SK-N-SH (cell line): Measurements from ENCODE around the gene SLC35F4. TPM values are rescaled to one million over a fixed set of nuclear protein-coding genes. Genes with fewer than 3 reads are reported as not detected.

Experiments
- CTCF ChIA-PET: fragments of 300-600, 350-600 bp; formaldehyde crosslinking; extraction: SDS; loops from one replicate; lab custom pipeline; 2021; lab: Yijun Ruan, JAX
- POLR2A ChIA-PET: fragments of 350-600 bp; sonication (Branson Sonifier 250); formaldehyde crosslinking; extraction: SDS; loops from one replicate; lab custom pipeline; 2020; ENCODE audit warnings: antibody characterized with exemption, inconsistent platforms; lab: Yijun Ruan, JAX
- DNase-seq: peaks from one replicate; pipeline ENCODE4 v3.0.0; 2012
- H2AFZ ChIP-seq: fragments of 200-600 bp; sonication (generic); 2 replicates; pipeline ENCODE4 v1.8.1; 2016; ENCODE audit warnings: antibody characterized with exemption, mild to moderate bottlenecking, low read depth
- H3F3A ChIP-seq: fragments of 200-600 bp; sonication (generic); replicated peaks from 2 replicates; pipeline ENCODE3; 2016; ENCODE audit warnings: antibody characterized with exemption, mild to moderate bottlenecking; ENCODE audit not compliant: insufficient read depth
- H3K27ac ChIP-seq, 2 experiments: fragments of 200-500 bp in 1 of 2; fragments of 200-600 bp in 1 of 2; sonication (Bioruptor generic) in 1 of 2; sonication (generic), shearing (Covaris generic) in 1 of 2; 2 replicates each; pipeline versions ENCODE4 v1.5.1 to v1.6.1; 2014 to 2016; ENCODE audit warnings: low read depth in 2 of 2, inconsistent platforms in 1 of 2, low read length in 1 of 2, mild to moderate bottlenecking in 1 of 2, mixed read lengths in 1 of 2
- H3K27me3 ChIP-seq: fragments of 200-600 bp; sonication (generic), shearing (Covaris generic); 2 replicates; pipeline ENCODE4 v1.6.1; 2016; ENCODE audit warnings: mixed run types; ENCODE audit not compliant: insufficient read depth
- H3K36me3 ChIP-seq, 2 experiments: fragments of 200-500 bp in 1 of 2; fragments of 200-600 bp in 1 of 2; sonication (Bioruptor generic) in 1 of 2; sonication (generic) in 1 of 2; replicated peaks in 1 of 2; 2 replicates each; pipeline versions ENCODE3 to v1.5.1; 2014 to 2016; ENCODE audit warnings: low read length in 1 of 2, mild to moderate bottlenecking in 1 of 2; ENCODE audit not compliant: insufficient read depth in 2 of 2, control insufficient read depth in 1 of 2
- H3K4me1 ChIP-seq, 2 experiments: fragments of 200-500 bp in 1 of 2; fragments of 200-600 bp in 1 of 2; sonication (Bioruptor generic) in 1 of 2; sonication (generic), shearing (Covaris generic) in 1 of 2; 2 replicates each; pipeline versions ENCODE4 v1.5.1 to v1.6.1; 2014 to 2016; ENCODE audit warnings: low read depth in 1 of 2, low read length in 1 of 2, mixed run types in 1 of 2; ENCODE audit not compliant: insufficient read depth in 2 of 2, control insufficient read depth in 1 of 2
- H3K4me2 ChIP-seq: fragments of 200-600 bp; sonication (generic), shearing (Covaris generic); 2 replicates; pipeline ENCODE4 v1.6.1; 2017; ENCODE audit warnings: mixed run types
- H3K4me3 ChIP-seq, 2 experiments: fragments of 200-500 bp in 1 of 2; fragments of 200-600 bp in 1 of 2; sonication (Bioruptor generic) in 1 of 2; sonication (generic), shearing (Covaris generic) in 1 of 2; 2 replicates each; pipeline versions ENCODE4 v1.5.1 to v1.8.1; 2014 to 2016; ENCODE audit warnings: low read depth in 2 of 2, inconsistent platforms in 1 of 2, low read length in 1 of 2, mild to moderate bottlenecking in 1 of 2, mixed read lengths in 1 of 2, moderate library complexity in 1 of 2
- H3K79me2 ChIP-seq: fragments of 200-600 bp; sonication (generic); 2 replicates; pipeline ENCODE4 v1.8.1; 2017; ENCODE audit warnings: mild to moderate bottlenecking; ENCODE audit not compliant: insufficient read depth
- H3K9ac ChIP-seq: fragments of 200-600 bp; sonication (generic); 2 replicates; pipeline ENCODE4 v1.6.1; 2017; ENCODE audit warnings: mixed run types
- H3K9me2 ChIP-seq: fragments of 200-600 bp; sonication (generic); 2 replicates; pipeline ENCODE4 v1.6.1; 2017; ENCODE audit warnings: mixed run types
- H3K9me3 ChIP-seq: fragments of 200-600 bp; sonication (generic); 2 replicates; pipeline ENCODE4 v1.6.1; 2017; ENCODE audit warnings: mixed run types, mild to moderate bottlenecking, moderate library complexity
- H4K20me1 ChIP-seq: fragments of 200-600 bp; sonication (generic); 2 replicates; pipeline ENCODE4 v1.6.1; 2017; ENCODE audit warnings: mild to moderate bottlenecking, mixed run types; ENCODE audit not compliant: insufficient read depth
- CHD2 ChIP-seq: fragments of 150-350 bp; IDR thresholded peaks from 2 replicates; pipeline ENCODE4 v1.6.1; 2018; ENCODE audit warnings: low read length; ENCODE audit not compliant: partially characterized antibody
- ELF1 ChIP-seq: IDR thresholded peaks from 2 replicates; pipeline ENCODE4 v1.4.0; 2012
- EP300 ChIP-seq, 2 experiments: IDR thresholded peaks; 2 replicates each; pipeline versions ENCODE4 v1.4.0 to v1.6.1; 2012; ENCODE audit warnings: borderline replicate concordance in 1 of 2, low read depth in 1 of 2, low read length in 1 of 2
- EZH2phosphoT487 ChIP-seq: fragments of 200-600 bp; sonication (generic); IDR thresholded peaks from 2 replicates; pipeline ENCODE4 v1.6.1; 2017; ENCODE audit warnings: low read depth, mixed run types, mild to moderate bottlenecking, antibody characterized with exemption, moderate library complexity, borderline replicate concordance
- FOSL2 ChIP-seq: IDR thresholded peaks from 2 replicates; pipeline ENCODE4 v1.4.0; 2012; ENCODE audit warnings: low read depth, mild to moderate bottlenecking, moderate library complexity, borderline replicate concordance
- FOXJ3 ChIP-seq: sonication (generic); formaldehyde crosslinking; IDR thresholded peaks from 2 replicates; pipeline ENCODE4 v1.5.1; 2020; ENCODE audit warnings: mild to moderate bottlenecking, missing genetic modification reagents
- GABPA ChIP-seq: IDR thresholded peaks from 2 replicates; pipeline ENCODE4 v1.4.0; 2012; ENCODE audit warnings: low read depth, mild to moderate bottlenecking
- GATA2 ChIP-seq: sonication (generic); formaldehyde crosslinking; IDR thresholded peaks from 2 replicates; pipeline ENCODE4 v1.5.0; 2020; ENCODE audit warnings: mild to moderate bottlenecking, missing genetic modification reagents
- MEF2A ChIP-seq: IDR thresholded peaks from 2 replicates; pipeline ENCODE4 v1.4.0; 2012; ENCODE audit warnings: low read depth, borderline replicate concordance
- MXI1 ChIP-seq: IDR thresholded peaks from 2 replicates; pipeline ENCODE4 v1.6.1; 2012; ENCODE audit warnings: mild to moderate bottlenecking, low read depth, low read length, improper control_type of control experiment
- RAD21 ChIP-seq: IDR thresholded peaks from 2 replicates; pipeline ENCODE4 v1.6.1; 2012; ENCODE audit warnings: mild to moderate bottlenecking, low read length
- RCOR1 ChIP-seq: fragments of 150-350 bp; IDR thresholded peaks from 2 replicates; pipeline ENCODE4 v1.6.1; 2017; ENCODE audit warnings: antibody characterized with exemption, low read length
- RXRA ChIP-seq: IDR thresholded peaks from 2 replicates; pipeline ENCODE4 v1.4.0; 2012; ENCODE audit warnings: low read depth, mild to moderate bottlenecking, borderline replicate concordance
- SIN3A ChIP-seq: IDR thresholded peaks from 2 replicates; pipeline ENCODE4 v1.6.1; 2012; ENCODE audit warnings: low read depth, mild to moderate bottlenecking, low read length, moderate library complexity, borderline replicate concordance
- TCF12 ChIP-seq: IDR thresholded peaks from 2 replicates; pipeline ENCODE4 v1.4.0; 2012
- WGBS: methylation state at CpG from one replicate; pipeline ENCODE4 v1.1.6; 2017; ENCODE audit warnings: low lambda C conversion rate; 5-methylcytosine and 5-hydroxymethylcytosine counted together
- polyA plus RNA-seq, 3 experiments: library from polyadenylated mRNA; depleted of rRNA; stranded (reverse); fragments of >200 nt; gene quantifications; 2 replicates each; pipeline ENCODE4 v1.2.3, GENCODE V29; 2012
- TF ChIP-seq, protein P1 (sequence below): IDR thresholded peaks from 2 replicates; pipeline ENCODE4 v1.6.1; 2012; ENCODE audit warnings: mild to moderate bottlenecking, low read depth, low read length, moderate library complexity
- TF ChIP-seq, protein P2 (sequence below): IDR thresholded peaks from 2 replicates; pipeline ENCODE4; 2012
- TF ChIP-seq, protein P3 (sequence below): IDR thresholded peaks from 2 replicates; pipeline ENCODE4 v1.4.0; 2012; ENCODE audit warnings: low read depth, borderline replicate concordance
- TF ChIP-seq, protein P4 (sequence below): fragments of 200-600 bp; sonication (generic); IDR thresholded peaks from 2 replicates; pipeline ENCODE4 v1.6.1; 2017; ENCODE audit warnings: antibody characterized with exemption, mild to moderate bottlenecking, moderate library complexity

Gene SLC35F4
- polyA plus RNA-seq, 1 of the 3 experiments (the other 2 are of a cell fraction): not detected

DNA sequence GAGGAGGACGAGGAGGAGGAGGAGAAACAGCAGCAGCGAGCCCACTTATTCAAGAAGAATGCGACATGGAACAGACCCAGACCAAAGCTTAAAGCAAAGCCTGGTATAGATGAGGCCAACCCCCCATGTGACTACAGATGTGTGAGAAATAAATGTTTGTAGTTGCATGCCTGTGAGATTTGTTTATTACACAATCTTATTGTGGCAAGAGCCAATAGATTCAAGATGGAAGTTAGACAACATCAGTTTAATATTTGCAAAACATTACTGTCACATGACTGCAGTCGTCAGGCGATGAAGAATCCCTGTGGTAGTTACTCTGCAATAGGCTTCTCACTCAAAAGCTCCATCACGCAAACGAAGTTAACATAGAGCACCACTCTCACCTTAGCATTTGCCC lies 17.2 kb upstream of the SLC35F4 start:
- Histone ChIP-seq H3K9me2 (no peaks in the 10 kb centered on the region), H3K4me3 (no peak overlapping the region), H3K27ac (no peak overlapping the region), H3K4me1 (no peaks in the 10 kb centered on the region; a peak in 1 of 4 replicates), H4K20me1 (no peaks in the 10 kb centered on the region), H3K9me3 (no peaks in the 10 kb centered on the region), H3F3A (no peaks in the 10 kb centered on the region), H3K36me3 (no peaks in the 10 kb centered on the region), H2AFZ (no peak overlapping the region), H3K79me2 (no peaks in the 10 kb centered on the region; the same call in 1 of the 2 replicates), H3K4me2 (no peak overlapping the region), H3K27me3 (no peaks in the 10 kb centered on the region), H3K9ac (no peak overlapping the region)
- no peak for DNase-seq
- CTCF ChIA-PET: interaction anchor here (1.3 to 1.9 kb wide), 2 partner anchors 12 to 80 kb away, joined by 3 to 7 read pairs; no protein-coding TSS in a partner anchor
- TF ChIP-seq SIN3A (no peak), RCOR1 (no peak), FOXJ3 (CRISPR knock-in tag) (no peak), EP300 (IDR thresholded peaks at IDR 0.05; ENCODE audit: borderline replicate concordance in 1 of 2, low read depth in 1 of 2, low read length in 1 of 2) (no peak), MXI1 (no peak), MEF2A (no peak), FOSL2 (no peak), TCF12 (no peak), CHD2 (no peak), RAD21 (no peak), RXRA (no peak), GABPA (no peak), GATA2 (CRISPR knock-in tag) (no peak), EZH2phosphoT487 (no peak), ELF1 (no peak)
- TF ChIP-seq, protein P1, sequence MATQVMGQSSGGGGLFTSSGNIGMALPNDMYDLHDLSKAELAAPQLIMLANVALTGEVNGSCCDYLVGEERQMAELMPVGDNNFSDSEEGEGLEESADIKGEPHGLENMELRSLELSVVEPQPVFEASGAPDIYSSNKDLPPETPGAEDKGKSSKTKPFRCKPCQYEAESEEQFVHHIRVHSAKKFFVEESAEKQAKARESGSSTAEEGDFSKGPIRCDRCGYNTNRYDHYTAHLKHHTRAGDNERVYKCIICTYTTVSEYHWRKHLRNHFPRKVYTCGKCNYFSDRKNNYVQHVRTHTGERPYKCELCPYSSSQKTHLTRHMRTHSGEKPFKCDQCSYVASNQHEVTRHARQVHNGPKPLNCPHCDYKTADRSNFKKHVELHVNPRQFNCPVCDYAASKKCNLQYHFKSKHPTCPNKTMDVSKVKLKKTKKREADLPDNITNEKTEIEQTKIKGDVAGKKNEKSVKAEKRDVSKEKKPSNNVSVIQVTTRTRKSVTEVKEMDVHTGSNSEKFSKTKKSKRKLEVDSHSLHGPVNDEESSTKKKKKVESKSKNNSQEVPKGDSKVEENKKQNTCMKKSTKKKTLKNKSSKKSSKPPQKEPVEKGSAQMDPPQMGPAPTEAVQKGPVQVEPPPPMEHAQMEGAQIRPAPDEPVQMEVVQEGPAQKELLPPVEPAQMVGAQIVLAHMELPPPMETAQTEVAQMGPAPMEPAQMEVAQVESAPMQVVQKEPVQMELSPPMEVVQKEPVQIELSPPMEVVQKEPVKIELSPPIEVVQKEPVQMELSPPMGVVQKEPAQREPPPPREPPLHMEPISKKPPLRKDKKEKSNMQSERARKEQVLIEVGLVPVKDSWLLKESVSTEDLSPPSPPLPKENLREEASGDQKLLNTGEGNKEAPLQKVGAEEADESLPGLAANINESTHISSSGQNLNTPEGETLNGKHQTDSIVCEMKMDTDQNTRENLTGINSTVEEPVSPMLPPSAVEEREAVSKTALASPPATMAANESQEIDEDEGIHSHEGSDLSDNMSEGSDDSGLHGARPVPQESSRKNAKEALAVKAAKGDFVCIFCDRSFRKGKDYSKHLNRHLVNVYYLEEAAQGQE: no peak
- TF ChIP-seq, protein P2, sequence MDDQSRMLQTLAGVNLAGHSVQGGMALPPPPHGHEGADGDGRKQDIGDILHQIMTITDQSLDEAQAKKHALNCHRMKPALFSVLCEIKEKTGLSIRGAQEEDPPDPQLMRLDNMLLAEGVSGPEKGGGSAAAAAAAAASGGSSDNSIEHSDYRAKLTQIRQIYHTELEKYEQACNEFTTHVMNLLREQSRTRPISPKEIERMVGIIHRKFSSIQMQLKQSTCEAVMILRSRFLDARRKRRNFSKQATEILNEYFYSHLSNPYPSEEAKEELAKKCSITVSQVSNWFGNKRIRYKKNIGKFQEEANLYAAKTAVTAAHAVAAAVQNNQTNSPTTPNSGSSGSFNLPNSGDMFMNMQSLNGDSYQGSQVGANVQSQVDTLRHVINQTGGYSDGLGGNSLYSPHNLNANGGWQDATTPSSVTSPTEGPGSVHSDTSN: no peak
- TF ChIP-seq, protein P3, sequence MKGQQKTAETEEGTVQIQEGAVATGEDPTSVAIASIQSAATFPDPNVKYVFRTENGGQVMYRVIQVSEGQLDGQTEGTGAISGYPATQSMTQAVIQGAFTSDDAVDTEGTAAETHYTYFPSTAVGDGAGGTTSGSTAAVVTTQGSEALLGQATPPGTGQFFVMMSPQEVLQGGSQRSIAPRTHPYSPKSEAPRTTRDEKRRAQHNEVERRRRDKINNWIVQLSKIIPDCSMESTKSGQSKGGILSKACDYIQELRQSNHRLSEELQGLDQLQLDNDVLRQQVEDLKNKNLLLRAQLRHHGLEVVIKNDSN: no peak
- TF ChIP-seq, protein P4, sequence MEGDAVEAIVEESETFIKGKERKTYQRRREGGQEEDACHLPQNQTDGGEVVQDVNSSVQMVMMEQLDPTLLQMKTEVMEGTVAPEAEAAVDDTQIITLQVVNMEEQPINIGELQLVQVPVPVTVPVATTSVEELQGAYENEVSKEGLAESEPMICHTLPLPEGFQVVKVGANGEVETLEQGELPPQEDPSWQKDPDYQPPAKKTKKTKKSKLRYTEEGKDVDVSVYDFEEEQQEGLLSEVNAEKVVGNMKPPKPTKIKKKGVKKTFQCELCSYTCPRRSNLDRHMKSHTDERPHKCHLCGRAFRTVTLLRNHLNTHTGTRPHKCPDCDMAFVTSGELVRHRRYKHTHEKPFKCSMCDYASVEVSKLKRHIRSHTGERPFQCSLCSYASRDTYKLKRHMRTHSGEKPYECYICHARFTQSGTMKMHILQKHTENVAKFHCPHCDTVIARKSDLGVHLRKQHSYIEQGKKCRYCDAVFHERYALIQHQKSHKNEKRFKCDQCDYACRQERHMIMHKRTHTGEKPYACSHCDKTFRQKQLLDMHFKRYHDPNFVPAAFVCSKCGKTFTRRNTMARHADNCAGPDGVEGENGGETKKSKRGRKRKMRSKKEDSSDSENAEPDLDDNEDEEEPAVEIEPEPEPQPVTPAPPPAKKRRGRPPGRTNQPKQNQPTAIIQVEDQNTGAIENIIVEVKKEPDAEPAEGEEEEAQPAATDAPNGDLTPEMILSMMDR: no peak
- WGBS: 3% methylated on average over 7 of the region's 7 CpGs
- POLR2A ChIA-PET: no interaction called here
